HEK293 (cell line): ENCODE results near the gene PCID2.
"Not testable (repeated sequence)": the region's sequence is repeated elsewhere in the genome, so short reads cannot be mapped to it uniquely, and the experiment has no call there.

Experiments
- CTCF ChIA-PET: fragments of 350-600 bp; formaldehyde crosslinking; extraction: SDS; loops from one replicate; lab custom pipeline; 2021; ENCODE audit warnings: antibody characterized with exemption; lab: Yijun Ruan, JAX
- POLR2A ChIA-PET: fragments of 300-600 bp; formaldehyde crosslinking; extraction: SDS; loops from one replicate; lab custom pipeline; 2020; ENCODE audit warnings: antibody characterized with exemption, inconsistent platforms; lab: Yijun Ruan, JAX
- H3K27ac ChIP-seq: fragments of 200-500 bp; sonication (Bioruptor generic); 2 replicates; pipeline ENCODE4 v1.5.1; 2014; ENCODE audit warnings: low read depth, low read length, control low read depth, inconsistent platforms; ENCODE audit errors: extremely low read depth
- H3K36me3 ChIP-seq, 2 experiments: fragments of 200-500 bp in 1 of 2; sonication (Bioruptor generic) in 1 of 2; 1 replicate in 1 of 2; 2 replicates in 1 of 2; pipeline ENCODE4 v1.5.1; 2014 to 2017; ENCODE audit warnings: inconsistent platforms in 2 of 2, low read length in 2 of 2; ENCODE audit not compliant: control insufficient read depth in 2 of 2, insufficient read depth in 1 of 2
- H3K4me1 ChIP-seq: fragments of 200-500 bp; sonication (Bioruptor generic); 2 replicates; pipeline ENCODE4 v1.5.1; 2014; ENCODE audit warnings: mild to moderate bottlenecking, low read length, inconsistent platforms; ENCODE audit not compliant: control insufficient read depth, insufficient read depth
- H3K4me3 ChIP-seq: 2 replicates; pipeline ENCODE4 v1.5.1; 2011; ENCODE audit warnings: low read depth, mild to moderate bottlenecking, control low read depth, low read length, moderate library complexity
- H3K9me3 ChIP-seq: fragments of 200-500 bp; sonication (Bioruptor generic); 2 replicates; pipeline ENCODE4 v1.5.1; 2014; ENCODE audit warnings: low read depth, low read length, inconsistent platforms; ENCODE audit not compliant: control insufficient read depth, insufficient read depth
- BCL11B ChIP-seq: fragments of 450-650 bp; formaldehyde crosslinking; IDR thresholded peaks from 2 replicates; pipeline ENCODE4 v1.5.1; 2016; ENCODE audit warnings: low read depth, missing biosample characterization, missing genetic modification characterization
- GLIS1 ChIP-seq: fragments of 450-650 bp; formaldehyde crosslinking; IDR thresholded peaks from 2 replicates; pipeline ENCODE4 v1.5.1; 2016; ENCODE audit warnings: missing biosample characterization, missing genetic modification characterization
- HIC1 ChIP-seq: fragments of 450-650 bp; formaldehyde crosslinking; IDR thresholded peaks from 2 replicates; pipeline ENCODE4 v1.5.1; 2016; ENCODE audit warnings: missing biosample characterization, missing genetic modification characterization
- KLF7 ChIP-seq: fragments of 450-650 bp; formaldehyde crosslinking; IDR thresholded peaks from 2 replicates; pipeline ENCODE4 v1.5.1; 2016; ENCODE audit warnings: missing biosample characterization, missing genetic modification characterization, borderline replicate concordance
- PRDM10 ChIP-seq: fragments of 450-650 bp; formaldehyde crosslinking; IDR thresholded peaks from 2 replicates; pipeline ENCODE4 v1.5.1; 2016; ENCODE audit warnings: missing biosample characterization, missing genetic modification characterization
- PRDM4 ChIP-seq: fragments of 450-650 bp; formaldehyde crosslinking; IDR thresholded peaks from 2 replicates; pipeline ENCODE4 v1.5.1; 2017; ENCODE audit warnings: missing biosample characterization, missing genetic modification characterization
- REST ChIP-seq: fragments of 450-650 bp; formaldehyde crosslinking; IDR thresholded peaks from 2 replicates; pipeline ENCODE4 v1.5.1; 2016; ENCODE audit warnings: missing biosample characterization, missing genetic modification characterization
- SETDB1 ChIP-seq: IDR thresholded peaks from one replicate; pipeline ENCODE4 v1.6.1; 2017; ENCODE audit warnings: mild to moderate bottlenecking, low read length, moderate library complexity, mixed read lengths; ENCODE audit not compliant: insufficient read length
- ZBTB10 ChIP-seq: fragments of 450-650 bp; formaldehyde crosslinking; IDR thresholded peaks from 2 replicates; pipeline ENCODE4 v1.5.1; 2016; ENCODE audit warnings: missing biosample characterization, missing genetic modification characterization
- ZNF121 ChIP-seq: fragments of 450-650 bp; formaldehyde crosslinking; IDR thresholded peaks from 2 replicates; pipeline ENCODE4 v1.5.1; 2016; ENCODE audit warnings: missing biosample characterization, missing genetic modification characterization
- ZNF155 ChIP-seq: fragments of 450-650 bp; formaldehyde crosslinking; IDR thresholded peaks from 2 replicates; pipeline ENCODE4 v1.5.1; 2016; ENCODE audit warnings: missing biosample characterization, missing genetic modification characterization
- ZNF311 ChIP-seq: fragments of 450-650 bp; formaldehyde crosslinking; IDR thresholded peaks from 2 replicates; pipeline ENCODE4 v1.5.1; 2017; ENCODE audit warnings: missing biosample characterization, missing genetic modification characterization, borderline replicate concordance
- ZNF350 ChIP-seq: fragments of 450-650 bp; formaldehyde crosslinking; IDR thresholded peaks from 2 replicates; pipeline ENCODE4 v1.5.0; 2017; ENCODE audit warnings: missing biosample characterization, mild to moderate bottlenecking, missing genetic modification characterization
- ZNF585B ChIP-seq: fragments of 450-650 bp; formaldehyde crosslinking; IDR thresholded peaks from 2 replicates; pipeline ENCODE4 v1.5.1; 2016; ENCODE audit warnings: missing biosample characterization, missing genetic modification characterization
- ZNF660 ChIP-seq: fragments of 450-650 bp; IDR thresholded peaks from 2 replicates; pipeline ENCODE4 v1.5.1; 2018; ENCODE audit warnings: missing biosample characterization, mild to moderate bottlenecking, missing genetic modification characterization
- ZNF664 ChIP-seq: fragments of 450-650 bp; formaldehyde crosslinking; IDR thresholded peaks from 2 replicates; pipeline ENCODE4 v1.5.1; 2016; ENCODE audit warnings: missing biosample characterization, missing genetic modification characterization
- ZNF747 ChIP-seq: fragments of 450-650 bp; formaldehyde crosslinking; IDR thresholded peaks from 2 replicates; pipeline ENCODE4 v1.5.1; 2016; ENCODE audit warnings: missing biosample characterization, missing genetic modification characterization

The PCID2 gene

GRCh38 chr13:113243847-113244246 lies 35.4 kb upstream of the PCID2 start (continued):
- TF ChIP-seq PRDM10 (tag by site-specific recombination): no peak
- no peak for TF ChIP-seq KLF7 (tag by site-specific recombination)
- TF ChIP-seq SETDB1: no peak
- TF ChIP-seq ZNF747: no peak

- peaks cover 10 to 80% of the 10 kb centered on the region in 2 experiments for H3K36me3 ChIP-seq
Measured at GRCh38 chr13:113241623-113242022, 33.2 kb upstream of the PCID2 start.

GRCh38 chr13:113239986-113240385 lies 31.5 kb upstream of the PCID2 start:
- no peak overlapping the region for H3K4me3 ChIP-seq
- peaks cover under 1 to 75% of the 10 kb centered on the region in 2 experiments for H3K36me3 ChIP-seq
- ChIA-PET POLR2A (no interaction called here), CTCF (no interaction called here)
- no peaks in the 10 kb centered on the region for H3K4me1 ChIP-seq
- no peak overlapping the region for H3K27ac ChIP-seq
- H3K9me3 ChIP-seq: no peaks in the 10 kb centered on the region
- TF ChIP-seq ZNF664 (tag by site-specific recombination) (no peak), PRDM4 (tag by site-specific recombination) (no peak), ZBTB10 (no peak), ZNF585B (tag by site-specific recombination) (no peak), ZNF660 (tag by site-specific recombination) (no peak), HIC1 (tag by site-specific recombination) (no peak), BCL11B (tag by site-specific recombination) (no peak), ZNF155 (tag by site-specific recombination) (no peak), ZNF121 (tag by site-specific recombination) (no peak), ZNF350 (no peak), REST (tag by site-specific recombination) (no peak), GLIS1 (tag by site-specific recombination) (no peak), ZNF311 (tag by site-specific recombination) (no peak)

More at GRCh38 chr13:113241623-113242022, 33.2 kb upstream of the PCID2 start:
- H3K4me3 ChIP-seq, H3K4me1 ChIP-seq, H3K27ac ChIP-seq, POLR2A ChIA-PET, H3K9me3 ChIP-seq, CTCF ChIA-PET: not testable (repeated sequence)
